Coronary artery (tissue), 2 donors: ENCODE measurements around the gene LIMS1.

Source experiments
- DNase-seq: peaks from one replicate; pipeline ENCODE4 v3.0.0-alpha.2; 2017; ENCODE audit warnings: low spot score
- H3K27ac ChIP-seq, 2 donors: fragments of 200-600 bp; sonication (generic); one replicate each; pipeline ENCODE4 v1.5.1; 2016 to 2019
- H3K4me3 ChIP-seq: fragments of 200-600 bp; sonication (generic); 2 replicates; pipeline ENCODE4 v1.5.1; 2016; ENCODE audit warnings: mild to moderate bottlenecking, moderate library complexity
- TF ChIP-seq, protein P1 (sequence below): fragments of 200-600 bp; sonication (generic); IDR thresholded peaks from one replicate; pipeline ENCODE4 v1.5.1; 2019; ENCODE audit warnings: antibody characterized with exemption

LIMS1 gene

GRCh38 chr2:108602422-108602821, 68.2 kb downstream of the LIMS1 start:
- TF ChIP-seq, protein P1, sequence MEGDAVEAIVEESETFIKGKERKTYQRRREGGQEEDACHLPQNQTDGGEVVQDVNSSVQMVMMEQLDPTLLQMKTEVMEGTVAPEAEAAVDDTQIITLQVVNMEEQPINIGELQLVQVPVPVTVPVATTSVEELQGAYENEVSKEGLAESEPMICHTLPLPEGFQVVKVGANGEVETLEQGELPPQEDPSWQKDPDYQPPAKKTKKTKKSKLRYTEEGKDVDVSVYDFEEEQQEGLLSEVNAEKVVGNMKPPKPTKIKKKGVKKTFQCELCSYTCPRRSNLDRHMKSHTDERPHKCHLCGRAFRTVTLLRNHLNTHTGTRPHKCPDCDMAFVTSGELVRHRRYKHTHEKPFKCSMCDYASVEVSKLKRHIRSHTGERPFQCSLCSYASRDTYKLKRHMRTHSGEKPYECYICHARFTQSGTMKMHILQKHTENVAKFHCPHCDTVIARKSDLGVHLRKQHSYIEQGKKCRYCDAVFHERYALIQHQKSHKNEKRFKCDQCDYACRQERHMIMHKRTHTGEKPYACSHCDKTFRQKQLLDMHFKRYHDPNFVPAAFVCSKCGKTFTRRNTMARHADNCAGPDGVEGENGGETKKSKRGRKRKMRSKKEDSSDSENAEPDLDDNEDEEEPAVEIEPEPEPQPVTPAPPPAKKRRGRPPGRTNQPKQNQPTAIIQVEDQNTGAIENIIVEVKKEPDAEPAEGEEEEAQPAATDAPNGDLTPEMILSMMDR: no peak
- H3K27ac ChIP-seq: no peak overlapping the region
- H3K4me3 ChIP-seq: no peak overlapping the region
- no peak for DNase-seq

DNA sequence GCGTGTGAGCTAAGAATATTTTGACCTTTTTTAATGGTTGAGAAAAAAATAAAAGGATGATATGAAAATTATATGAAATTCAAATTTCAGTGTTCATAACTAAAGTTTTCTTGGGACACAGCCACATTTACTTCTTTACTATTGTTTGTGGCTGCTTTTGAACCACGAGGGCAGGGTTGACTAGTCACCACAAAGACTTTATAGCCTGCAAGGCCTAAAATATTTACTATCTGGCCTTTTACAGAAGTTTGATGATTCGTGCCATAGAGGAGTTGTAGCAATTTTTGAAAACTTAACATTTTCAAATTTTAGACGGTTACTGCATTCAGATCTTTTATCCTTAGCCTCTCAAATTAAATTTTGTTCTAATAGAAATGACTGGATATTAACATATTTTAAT, 69.9 kb downstream of the LIMS1 start:
- H3K4me3 ChIP-seq: no peak overlapping the region
- no peak for DNase-seq
- no peak overlapping the region for H3K27ac ChIP-seq
- TF ChIP-seq, protein P1: no peak

DNA sequence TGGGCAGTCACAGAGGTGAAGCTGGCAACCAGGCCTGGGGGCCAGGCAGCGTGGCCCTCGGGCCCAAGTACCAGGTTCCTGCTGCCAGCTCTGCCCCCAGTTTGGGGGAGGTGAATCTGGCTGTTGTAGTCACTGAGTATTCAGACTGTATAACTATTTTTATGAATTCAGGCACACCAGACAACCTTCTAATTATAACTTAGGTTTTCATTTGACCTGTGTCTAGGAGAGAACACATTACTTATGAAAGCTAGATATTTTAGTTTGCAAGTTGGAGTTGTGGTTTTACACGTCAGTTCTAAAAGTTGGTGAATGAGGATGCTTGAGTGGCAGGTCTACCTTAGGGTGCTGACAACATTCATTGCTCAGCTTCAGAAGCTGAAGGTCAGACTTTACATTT, 71.7 kb downstream of the LIMS1 start:
- Histone ChIP-seq H3K27ac (no peak overlapping the region), H3K4me3 (no peak overlapping the region)
- TF ChIP-seq, protein P1: no peak
- no peak for DNase-seq

GRCh38 chr2:108607706-108608301, 73.5 kb downstream of the LIMS1 start:
- DNase-seq: no peak
- TF ChIP-seq, protein P1: no peak
- Histone ChIP-seq H3K4me3 (no peak overlapping the region), H3K27ac (no peak overlapping the region)

DNA sequence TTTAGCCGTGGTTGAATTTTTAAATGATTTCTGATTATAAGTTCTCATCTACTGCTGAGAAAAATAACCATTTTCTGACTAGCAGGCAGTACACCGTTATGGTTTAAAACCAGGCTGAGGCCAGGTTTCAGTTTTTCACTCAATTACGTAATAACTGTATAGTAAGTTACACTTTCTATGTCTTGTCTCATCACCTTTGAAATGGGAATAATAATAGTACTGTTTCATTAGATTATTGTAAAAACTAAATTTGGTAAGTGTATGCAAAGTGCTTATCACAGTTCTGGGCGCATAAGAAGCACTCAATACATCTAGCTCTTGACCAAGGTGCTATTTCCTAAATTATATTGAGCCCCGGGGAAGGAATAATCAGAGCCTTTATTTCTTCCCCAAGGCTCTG, 76.8 kb downstream of the LIMS1 start:
- TF ChIP-seq, protein P1: no peak
- no peak for DNase-seq
- no peak overlapping the region for H3K27ac ChIP-seq
- no peak overlapping the region for H3K4me3 ChIP-seq

DNA sequence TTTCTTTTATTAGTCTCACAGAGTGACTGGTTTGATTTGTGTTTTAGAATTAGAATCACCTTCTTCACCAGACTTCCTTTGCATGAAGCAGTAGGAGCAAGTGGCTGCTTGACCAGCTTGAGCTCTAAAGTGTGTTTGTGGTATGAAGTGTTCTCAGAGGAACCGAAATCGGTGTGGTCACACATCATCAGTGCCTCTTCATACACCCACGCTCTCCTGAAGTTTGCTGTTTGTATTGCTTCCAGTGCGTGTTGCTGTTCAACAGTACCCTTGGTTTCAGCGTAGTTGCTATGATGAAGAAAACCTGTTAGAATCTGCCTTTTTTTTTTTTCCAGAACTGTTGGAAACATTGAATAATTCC, 77.9 kb downstream of the LIMS1 start:
- Histone ChIP-seq H3K27ac (no peak overlapping the region), H3K4me3 (no peak overlapping the region)
- TF ChIP-seq, protein P1: no peak
- DNase-seq: no peak

DNA sequence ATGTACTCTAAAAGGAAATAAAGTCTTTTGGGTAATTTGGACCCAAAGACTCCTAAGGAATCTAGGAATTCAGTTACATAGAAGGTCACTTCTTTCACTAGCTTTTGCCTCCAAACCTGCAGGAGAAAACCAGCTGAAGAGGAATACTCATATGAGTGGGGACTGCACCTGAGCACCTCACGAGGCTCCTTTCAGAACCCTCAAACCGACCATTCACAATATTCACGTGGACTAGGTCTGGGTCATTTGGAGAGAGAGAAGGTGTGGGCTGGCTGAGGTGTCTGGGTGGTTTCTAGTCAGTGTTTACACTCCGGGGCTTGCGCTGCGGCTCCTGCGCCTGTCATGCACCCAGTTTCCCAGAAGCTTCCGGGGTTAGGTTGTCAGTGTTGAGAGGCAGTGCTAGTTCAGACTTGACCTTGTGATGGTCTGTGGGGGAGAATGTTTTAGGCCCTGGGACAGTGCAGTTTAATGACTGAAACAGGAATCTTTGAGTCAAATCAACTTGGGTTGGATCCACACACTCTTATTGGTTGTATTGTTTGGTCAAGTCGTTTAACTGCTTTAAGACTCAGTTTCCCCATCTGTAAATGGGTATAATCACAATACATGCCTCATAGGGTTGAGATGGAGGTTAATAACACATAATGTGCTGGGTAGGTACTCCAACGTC, 78.4 kb downstream of the LIMS1 start:
- TF ChIP-seq, protein P1: no peak
- no peak overlapping the region for H3K27ac ChIP-seq
- H3K4me3 ChIP-seq: no peak overlapping the region
- no peak for DNase-seq
